ENCODE data around the gene BMS1. TPM values are rescaled to one million over a fixed set of nuclear protein-coding genes. Genes with fewer than 3 reads are reported as not detected.

BMS1 gene
- total and polyA plus RNA-seq, 2 of the 8 experiments (the other 6 are each of a cell fraction or from before 2014, with no cell fraction given), result 3.7 to 34.6 TPM

- no peaks in the 10 kb centered on the region for H3K23me2 ChIP-seq (ENCODE audit: low read depth, low read length)
- POLR2A ChIA-PET (ENCODE audit: partially characterized antibody), result no interaction called here
- no peak overlapping the region for H4K5ac ChIP-seq (ENCODE audit: insufficient read length, low read depth, low read length)
- H2BK12ac ChIP-seq (ENCODE audit: low read depth, low read length), result no peak overlapping the region
- no peak overlapping the region for H4K8ac ChIP-seq (ENCODE audit: extremely low read depth, insufficient read depth, low read length)
- H2AFZ ChIP-seq (ENCODE audit: low read length), result no peak overlapping the region
- H3K4me2 ChIP-seq (ENCODE audit: insufficient read depth in 1 of 2, low read depth in 2 of 2, low read length in 2 of 2), result no peak overlapping the region
- 95% methylated on average over 15 of the region's 15 CpGs; no CpG with 5 or more reads in 1 of the 2 experiments for WGBS, 2 experiments (ENCODE audit: extremely low coverage in 1 of 2, insufficient coverage in 1 of 2, insufficient read length in 1 of 2, insufficient replicate concordance in 2 of 2, low coverage in 1 of 2, low lambda C conversion rate in 2 of 2, missing lambda C conversion rate in 1 of 2)
- no peak overlapping the region for H2AK5ac ChIP-seq (ENCODE audit: low read depth, low read length)
- no peak overlapping the region for H3K4ac ChIP-seq (replicated peaks; ENCODE audit: insufficient read length, low read depth, low read length)
- H4K20me1 ChIP-seq (replicated peaks in 1 of 2; ENCODE audit: control insufficient read depth in 1 of 2, insufficient read depth in 2 of 2, low read length in 2 of 2), result no peaks in the 10 kb centered on the region
- H3K4me3 ChIP-seq (ENCODE audit: extremely low read depth in 1 of 4, insufficient read depth in 2 of 4, low read depth in 3 of 4, low read length in 4 of 4), result no peak overlapping the region
- no peaks in the 10 kb centered on the region for H3K79me1 ChIP-seq (ENCODE audit: low read depth, low read length)
- no peak overlapping the region for H3K23ac ChIP-seq (ENCODE audit: insufficient read length)
- H3K27ac ChIP-seq (ENCODE audit: low read depth, low read length), result no peak overlapping the region
- H3K56ac ChIP-seq (replicated peaks; ENCODE audit: insufficient read length, low read depth, low read length), result no peak overlapping the region
- CTCF ChIA-PET (ENCODE audit: partially characterized antibody), result interaction anchor here (2.2 to 2.9 kb wide), 2 partner anchors 201 to 204 kb away, joined by 6 to 12 read pairs; no protein-coding TSS in a partner anchor
- no peak overlapping the region for H4K91ac ChIP-seq (replicated peaks; ENCODE audit: insufficient read length, low read length)
- H3K79me2 ChIP-seq (ENCODE audit: control insufficient read depth in 1 of 2, insufficient read depth in 2 of 2, low read length in 2 of 2), result no peaks in the 10 kb centered on the region
- H2BK15ac ChIP-seq (ENCODE audit: low read length), result no peak overlapping the region
- no peak overlapping the region for H2BK5ac ChIP-seq (ENCODE audit: low read depth, low read length)
- FAIRE-seq (no peak), DNase-seq (ENCODE audit: low read depth in 1 of 2, low spot score in 2 of 2) (no peak)
- H3K4me1 ChIP-seq (replicated peaks in 1 of 4; ENCODE audit: control insufficient read depth in 3 of 4, insufficient read depth in 4 of 4, low read length in 3 of 4), result no peaks in the 10 kb centered on the region; a peak in 2 of 7 replicates
- H3K18ac ChIP-seq (ENCODE audit: extremely low read depth, low read length), result no peak overlapping the region; the same call in 1 of the 2 replicates
- no peak overlapping the region for H3K14ac ChIP-seq (ENCODE audit: insufficient read length)
- H2BK120ac ChIP-seq (replicated peaks; ENCODE audit: low read depth, low read length), result no peak overlapping the region
- no peaks in the 10 kb centered on the region; a peak in 1 of 4 replicates for H3K9me3 ChIP-seq (ENCODE audit: insufficient read depth in 2 of 2, low read depth in 1 of 2, low read length in 1 of 2)
- no peak overlapping the region for H3K9ac ChIP-seq (replicated peaks in 1 of 4; ENCODE audit: extremely low read depth in 1 of 4, low read depth in 3 of 4, low read length in 3 of 4)
- H3K27me3 ChIP-seq (replicated peaks in 1 of 4; ENCODE audit: control insufficient read depth in 3 of 4, extremely low read depth in 1 of 4, insufficient read depth in 3 of 4, low read length in 3 of 4), result no peaks in the 10 kb centered on the region; a peak in 1 of 7 replicates
- no peak overlapping the region for H2BK20ac ChIP-seq (ENCODE audit: low read length)
- H3K36me3 ChIP-seq (ENCODE audit: control insufficient read depth in 2 of 4, insufficient read depth in 4 of 4, low read length in 3 of 4), result no peaks in the 10 kb centered on the region
These were observed 92.3 kb downstream of the BMS1 start for GRCh38 chr10:42874713-42875387.
